ENCODE measurements around the gene MORN4.

DNA sequence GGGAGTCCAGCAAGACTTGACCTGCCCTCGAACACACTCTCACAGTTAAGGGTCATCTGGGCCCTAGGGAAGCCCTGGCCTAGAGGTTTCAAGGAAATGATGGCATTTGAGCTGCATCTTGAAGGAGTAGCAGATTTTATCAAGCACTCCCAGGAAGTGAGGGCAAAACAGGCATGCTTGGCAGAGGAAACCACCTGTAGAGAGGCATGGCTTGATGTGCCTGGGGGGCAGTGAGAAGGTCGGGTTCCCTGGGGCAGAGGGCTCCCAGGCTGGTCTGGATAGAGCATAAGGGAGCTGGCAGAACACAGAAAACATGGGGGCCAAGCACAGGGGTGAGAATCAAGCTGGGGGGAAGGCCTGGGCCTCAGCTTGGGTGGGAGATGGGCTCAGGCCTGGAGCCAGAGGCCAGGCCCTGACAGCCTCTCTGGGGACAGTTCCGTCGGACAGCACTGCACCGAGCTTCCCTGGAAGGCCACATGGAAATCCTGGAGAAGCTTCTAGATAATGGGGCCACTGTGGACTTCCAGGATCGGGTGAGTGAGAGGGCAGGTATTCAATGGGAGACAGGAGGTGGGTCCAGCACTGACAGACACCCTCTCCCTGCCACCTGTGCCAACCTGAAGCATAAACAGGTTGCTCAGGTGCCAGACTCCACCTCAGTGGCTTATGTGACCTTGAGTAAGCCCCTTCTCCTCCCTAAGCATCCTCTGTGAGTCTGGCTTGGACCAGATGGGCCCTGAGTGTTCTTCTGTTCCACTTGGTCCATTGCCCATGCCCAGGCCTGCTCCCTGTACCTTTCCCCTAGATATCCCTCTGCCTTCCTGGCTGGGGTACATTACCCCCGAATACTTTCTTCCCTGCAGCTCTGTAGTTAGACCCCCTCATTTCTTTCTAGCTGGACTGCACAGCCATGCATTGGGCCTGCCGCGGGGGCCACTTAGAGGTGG, 52.6 kb downstream of the MORN4 start:
- TF ChIP-seq CTCF (IDR thresholded peaks at IDR 0.05) (no peak), POLR2A (IDR thresholded peaks at IDR 0.05) (no peak)

All from heart left ventricle (tissue), 13 donors.